ENCODE results near the gene FTSJ3.
"Not testable (repeated sequence)": the region's sequence is repeated elsewhere in the genome, so short reads cannot be mapped to it uniquely, and the experiment has no call there.

The FTSJ3 gene

GRCh38 chr17:63843387-63843888, 16.0 kb upstream of the FTSJ3 start:
- DNase-seq (ENCODE audit: low read depth): not testable (repeated sequence)

DNA sequence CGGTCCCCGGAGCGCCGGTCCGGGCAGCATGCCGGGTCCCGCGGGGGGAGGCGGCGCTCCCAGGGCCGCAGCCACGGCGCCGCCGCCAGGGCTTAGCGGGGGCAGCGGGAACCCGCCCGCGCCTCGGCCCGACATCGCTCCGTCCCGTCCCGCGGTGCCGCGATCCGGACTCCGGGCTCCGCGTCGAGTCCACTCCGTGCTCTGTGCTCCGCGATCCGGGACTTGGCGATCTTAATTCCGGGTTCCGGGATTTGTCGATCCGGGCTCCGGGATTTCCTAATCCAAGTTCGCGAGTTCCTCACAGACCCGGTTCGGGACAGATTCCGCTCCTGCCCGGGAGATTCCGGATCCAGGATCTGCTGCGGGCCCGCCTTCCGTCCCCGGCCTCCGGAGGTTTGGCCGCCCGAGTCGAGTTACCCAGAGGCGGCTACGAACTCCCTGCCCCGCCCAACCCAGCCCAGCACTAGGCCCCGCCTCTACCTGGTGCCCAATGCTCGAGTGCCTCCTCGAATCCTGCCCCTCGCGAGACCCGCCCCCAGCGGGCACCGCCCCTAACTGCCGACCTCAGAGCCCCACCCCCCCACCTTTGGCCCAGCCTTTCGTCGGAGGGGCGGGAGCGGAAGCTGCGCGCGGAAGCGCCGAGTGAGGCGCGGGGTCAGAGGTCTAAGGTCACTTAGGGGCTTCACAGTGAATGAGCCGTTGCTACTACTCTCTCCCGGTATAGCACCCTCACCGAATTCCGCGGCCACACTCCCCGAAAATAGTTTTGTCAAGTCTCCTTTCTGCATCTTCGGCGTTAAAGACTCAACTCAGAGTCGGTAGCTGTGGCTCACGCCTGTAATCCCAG, 15.3 kb upstream of the FTSJ3 start, which contains the start of gene SMARCD2:
Gene SMARCD2, minus strand, starts transcription at position 146 of the 847 bp plus-strand sequence. Its CDS starts 11 bp downstream, at position 135.
- peak; percentile 99 for DNase-seq (ENCODE audit: low read depth)

DNA sequence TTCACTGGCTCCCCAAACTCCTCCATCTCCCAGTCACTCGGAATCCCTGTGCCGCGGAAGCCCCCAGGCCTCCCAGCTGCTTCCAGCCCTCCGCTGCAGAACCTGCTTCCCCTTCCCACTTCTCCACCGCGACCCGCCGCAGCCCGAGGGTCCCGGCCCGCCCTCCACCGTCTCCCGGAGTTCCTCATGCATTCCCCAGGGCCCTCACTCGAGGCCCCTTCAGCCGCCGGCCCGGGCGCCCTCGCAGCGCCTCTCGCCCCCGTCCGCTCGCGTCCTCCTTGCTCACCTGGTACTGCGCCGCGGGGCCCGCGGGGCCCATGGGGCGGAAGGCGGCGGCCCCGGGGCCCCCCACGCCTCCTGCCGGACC, 14.7 kb upstream of the FTSJ3 start:
- DNase-seq (ENCODE audit: low read depth): no peak

- no peak for DNase-seq (ENCODE audit: low read depth)
Observed at GRCh38 chr17:63841350-63842172, 14.1 kb upstream of the FTSJ3 start.

DNA sequence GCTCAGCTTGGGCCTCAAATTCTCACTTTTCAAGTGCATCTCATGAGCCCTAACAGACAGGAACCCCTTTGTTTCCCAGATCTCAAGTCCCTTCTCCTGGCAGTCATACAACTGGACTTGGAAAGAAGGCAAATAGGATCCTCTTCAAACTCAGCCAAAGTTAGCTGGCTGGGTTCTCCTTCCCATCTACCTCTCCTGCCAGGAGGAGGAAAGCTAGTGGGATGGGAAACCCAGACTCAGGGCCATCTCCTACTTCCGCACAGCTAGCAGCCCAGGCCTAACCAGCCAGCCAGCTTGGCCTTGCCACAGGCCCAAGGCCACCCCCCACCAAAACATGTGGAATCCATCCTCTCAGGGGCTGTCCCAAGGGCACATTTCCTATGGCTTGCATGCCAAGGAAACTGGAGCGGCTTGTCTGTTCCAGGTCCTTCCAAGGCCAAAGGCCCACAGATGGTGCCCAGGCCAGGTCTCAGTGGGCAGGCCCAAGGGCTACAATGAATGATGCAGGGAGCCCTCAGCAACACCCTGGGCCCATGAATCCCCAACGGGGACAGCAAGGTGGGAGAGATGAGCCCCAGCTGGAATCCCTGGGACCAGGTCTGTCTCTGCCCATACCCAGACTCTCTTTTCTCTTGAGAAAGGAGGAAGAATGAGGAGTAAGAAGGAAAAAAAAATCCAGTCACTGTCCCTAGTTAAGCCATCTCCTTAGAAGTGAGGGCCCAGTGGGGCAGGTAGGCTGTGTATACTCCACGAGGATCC, 13.3 kb upstream of the FTSJ3 start:
- DNase-seq (ENCODE audit: low read depth): no peak

DNA sequence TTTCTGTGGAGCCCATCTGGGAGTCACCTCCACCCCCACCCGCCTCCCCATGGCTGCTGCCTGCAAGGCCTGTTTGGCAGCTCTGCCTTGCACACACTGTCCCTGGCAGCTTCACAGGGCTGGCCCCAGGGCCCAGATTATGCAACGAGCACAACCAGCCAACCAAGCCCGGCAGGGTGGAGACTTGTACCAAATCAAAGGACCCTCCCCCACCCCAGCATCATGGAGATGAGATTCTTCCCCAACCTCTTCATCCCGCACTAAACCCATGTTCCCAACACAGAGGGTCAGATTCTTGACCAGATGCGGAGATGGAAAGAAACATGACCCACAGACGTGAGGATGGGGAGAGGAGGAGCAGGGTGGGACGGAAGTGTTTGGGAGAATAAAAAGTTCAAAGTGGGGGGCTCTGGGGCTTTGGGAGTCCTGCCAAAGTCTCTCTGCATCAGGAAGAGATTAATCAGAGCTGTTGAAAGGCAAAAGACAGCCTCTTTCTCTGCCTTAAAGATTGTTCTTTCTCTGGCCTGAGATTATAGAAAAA, 11.2 kb upstream of the FTSJ3 start:
- DNase-seq (ENCODE audit: low read depth): no peak

GRCh38 chr17:63837962-63838600, 10.6 kb upstream of the FTSJ3 start:
- no peak for DNase-seq (ENCODE audit: low read depth)

GRCh38 chr17:63837480-63837879, 10.0 kb upstream of the FTSJ3 start:
- DNase-seq (ENCODE audit: low read depth): no peak

DNA sequence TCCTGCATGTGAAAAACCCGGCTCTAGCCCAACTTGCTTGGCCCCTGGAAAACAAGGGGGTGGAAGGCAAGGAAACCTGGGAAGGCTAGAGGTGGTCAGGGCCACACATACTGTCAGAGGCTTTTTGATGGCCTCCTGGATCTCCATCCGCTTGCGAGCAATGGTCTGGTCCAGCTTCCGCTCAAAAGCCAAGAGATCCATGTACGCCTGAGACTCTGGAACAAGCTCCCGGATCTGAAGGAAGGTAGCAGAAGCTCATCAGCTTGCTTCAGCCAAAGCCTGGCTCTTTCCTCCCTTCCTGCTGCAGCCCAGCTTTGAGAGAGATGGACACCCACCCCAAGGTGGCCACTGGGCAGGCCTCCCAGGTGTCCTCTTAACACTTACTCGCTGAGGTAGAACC, 9.3 kb upstream of the FTSJ3 start:
- no peak for DNase-seq (ENCODE audit: low read depth)

DNA sequence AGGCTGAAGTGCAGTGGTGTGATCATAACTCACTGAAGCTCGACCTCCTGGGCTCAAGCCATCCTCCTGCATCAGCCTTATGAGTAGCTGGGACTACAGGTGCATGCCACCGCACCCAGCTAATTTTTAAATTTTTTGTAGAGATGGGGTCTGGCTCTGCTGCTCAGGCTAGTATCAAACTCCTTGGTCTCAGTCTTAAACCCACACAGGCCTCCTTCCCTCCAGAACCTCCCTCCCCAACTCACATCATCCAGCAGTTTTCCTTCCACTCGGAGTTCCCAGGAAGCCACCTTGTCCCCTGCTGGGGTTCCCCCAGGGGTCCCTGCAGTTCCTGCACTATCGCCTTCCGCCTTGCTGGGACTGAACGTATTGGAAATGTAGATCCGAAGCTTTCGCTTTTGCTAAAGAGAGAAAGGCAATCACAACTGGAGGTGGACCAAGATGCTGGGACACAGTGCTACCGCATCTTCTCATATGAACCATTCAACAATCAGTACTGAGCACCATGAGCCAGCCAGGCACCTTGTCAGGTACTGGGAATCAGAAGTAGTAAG, 7.8 kb upstream of the FTSJ3 start:
- DNase-seq (ENCODE audit: low read depth): no peak

GRCh38 chr17:63834431-63835166, 7.1 kb upstream of the FTSJ3 start:
- DNase-seq (ENCODE audit: low read depth): peak; percentile 45

- DNase-seq (ENCODE audit: low read depth): no peak
Observed at GRCh38 chr17:63833741-63834373, 6.4 kb upstream of the FTSJ3 start.

GRCh38 chr17:63833026-63833740, 5.7 kb upstream of the FTSJ3 start:
- DNase-seq (ENCODE audit: low read depth): no peak

- DNase-seq (ENCODE audit: low read depth): no peak
Observed at GRCh38 chr17:63832455-63832854, 5.0 kb upstream of the FTSJ3 start.

GRCh38 chr17:63832014-63832413, 4.6 kb upstream of the FTSJ3 start:
- DNase-seq (ENCODE audit: low read depth): no peak

DNA sequence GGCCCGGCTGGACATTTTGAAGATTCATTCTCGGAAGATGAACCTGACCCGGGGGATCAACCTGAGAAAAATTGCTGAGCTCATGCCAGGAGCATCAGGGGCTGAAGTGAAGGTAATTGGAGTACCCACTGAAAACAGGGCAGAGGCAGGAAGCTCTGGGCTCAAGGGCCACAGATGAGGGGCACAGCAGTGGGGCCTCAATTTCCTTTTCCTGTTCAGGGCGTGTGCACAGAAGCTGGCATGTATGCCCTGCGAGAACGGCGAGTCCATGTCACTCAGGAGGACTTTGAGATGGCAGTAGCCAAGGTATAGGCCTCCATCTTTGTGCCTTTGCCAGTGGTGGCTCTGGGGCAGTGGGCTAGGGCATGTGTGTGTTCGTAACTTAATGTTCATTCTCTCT, 4.0 kb upstream of the FTSJ3 start:
- no peak for DNase-seq (ENCODE audit: low read depth)

- no peak for DNase-seq (ENCODE audit: low read depth)
Observed at GRCh38 chr17:63830904-63831491, 3.5 kb upstream of the FTSJ3 start.

GRCh38 chr17:63830278-63830677, 2.8 kb upstream of the FTSJ3 start:
- no peak for DNase-seq (ENCODE audit: low read depth)

GRCh38 chr17:63828936-63829335, 1.5 kb upstream of the FTSJ3 start:
- DNase-seq (ENCODE audit: low read depth): no peak

Data from activated gamma-delta T cell treated with anti-CD3 and anti-CD28 coated beads, Interleukin-2, amount 50 U/mL, for 16 hours (primary cell).